Measurements from ENCODE around the gene RFX5.

- no peak for TF ChIP-seq CTCF (IDR thresholded peaks at IDR 0.05)
- no peak for TF ChIP-seq ZFX (IDR thresholded peaks at IDR 0.05; ENCODE audit: borderline replicate concordance)
These were observed 56.2 kb downstream of the RFX5 start for GRCh38 chr1:151290709-151291303.

Measured in 22Rv1 (cell line).